ENCODE measurements around the gene SMAD2. TPM values are rescaled to one million over a fixed set of nuclear protein-coding genes. Genes with fewer than 3 reads are reported as not detected.
A peak's percentile ranks its signal among the peaks of the same experiment; 100 is the strongest.

Gene SMAD2
- total and polyA plus RNA-seq, 2 experiments from 2014 or later = 30.9 to 90.7 TPM

- no peak for TF ChIP-seq ZNF462 (CRISPR knock-in tag; IDR thresholded peaks at IDR 0.05)
- no peak for TF ChIP-seq JUNB (IDR thresholded peaks at IDR 0.05; ENCODE audit: unreplicated experiment)
- no peak for TF ChIP-seq STAT1 (IDR thresholded peaks at IDR 0.05; ENCODE audit: unreplicated experiment)
- no peak for TF ChIP-seq POLR2AphosphoS5 (IDR thresholded peaks at IDR 0.05; ENCODE audit: low read depth)
These were observed 152.8 kb downstream of the SMAD2 start (continued) for GRCh38 chr18:47777626-47778025.

GRCh38 chr18:47775961-47776360 lies 154.5 kb downstream of the SMAD2 start:
- no peak overlapping the region for H3K4me2 ChIP-seq
- Mint-ChIP-seq H3K27me3 (ENCODE audit: insufficient read depth, low read depth, poor library complexity) (peaks cover 5% of the 10 kb centered on the region), H3K4me3 (no peak overlapping the region), H3K9me3 (no peaks in the 10 kb centered on the region), H3K27ac (no peak overlapping the region), H3K4me1 (no peaks in the 10 kb centered on the region; the same call in 2 of the 3 replicates), H3K36me3 (ENCODE audit: low read depth) (no peaks in the 10 kb centered on the region)
- no peaks in the 10 kb centered on the region for H3K79me2 ChIP-seq (replicated peaks; ENCODE audit: insufficient read depth)
- H3K27me3 ChIP-seq (ENCODE audit: insufficient read depth) = no peaks in the 10 kb centered on the region
- H3K36me3 ChIP-seq (ENCODE audit: insufficient read depth) = no peaks in the 10 kb centered on the region
- ATAC-seq = no peak
- H3F3A ChIP-seq (replicated peaks; ENCODE audit: low read depth) = no peaks in the 10 kb centered on the region
- no peak overlapping the region for H3K27ac ChIP-seq (ENCODE audit: low read depth)
- peak; percentile 40 for DNase-seq (ENCODE audit: low spot score)
- no peak overlapping the region for H2AFZ ChIP-seq
- peaks cover 5% of the 10 kb centered on the region; the same call in 1 of the 2 replicates for H3K9me2 ChIP-seq (ENCODE audit: insufficient read depth)
- no peaks in the 10 kb centered on the region; the same call in 1 of the 2 replicates for H3K4me1 ChIP-seq (ENCODE audit: insufficient read depth)
- no peak overlapping the region for H3K4me3 ChIP-seq
- H4K20me1 ChIP-seq (replicated peaks; ENCODE audit: insufficient read depth) = no peaks in the 10 kb centered on the region
- TF ChIP-seq, protein P1, sequence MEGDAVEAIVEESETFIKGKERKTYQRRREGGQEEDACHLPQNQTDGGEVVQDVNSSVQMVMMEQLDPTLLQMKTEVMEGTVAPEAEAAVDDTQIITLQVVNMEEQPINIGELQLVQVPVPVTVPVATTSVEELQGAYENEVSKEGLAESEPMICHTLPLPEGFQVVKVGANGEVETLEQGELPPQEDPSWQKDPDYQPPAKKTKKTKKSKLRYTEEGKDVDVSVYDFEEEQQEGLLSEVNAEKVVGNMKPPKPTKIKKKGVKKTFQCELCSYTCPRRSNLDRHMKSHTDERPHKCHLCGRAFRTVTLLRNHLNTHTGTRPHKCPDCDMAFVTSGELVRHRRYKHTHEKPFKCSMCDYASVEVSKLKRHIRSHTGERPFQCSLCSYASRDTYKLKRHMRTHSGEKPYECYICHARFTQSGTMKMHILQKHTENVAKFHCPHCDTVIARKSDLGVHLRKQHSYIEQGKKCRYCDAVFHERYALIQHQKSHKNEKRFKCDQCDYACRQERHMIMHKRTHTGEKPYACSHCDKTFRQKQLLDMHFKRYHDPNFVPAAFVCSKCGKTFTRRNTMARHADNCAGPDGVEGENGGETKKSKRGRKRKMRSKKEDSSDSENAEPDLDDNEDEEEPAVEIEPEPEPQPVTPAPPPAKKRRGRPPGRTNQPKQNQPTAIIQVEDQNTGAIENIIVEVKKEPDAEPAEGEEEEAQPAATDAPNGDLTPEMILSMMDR (conservative IDR thresholded peaks at IDR 0.05; ENCODE audit: low read depth in 2 of 2) = peak; percentile 36 to 62
- TF ChIP-seq EZH2phosphoT487 (IDR thresholded peaks at IDR 0.05; ENCODE audit: unreplicated experiment) = no peak

Measured in GM23338 (cell line).